GM23338 (cell line): ENCODE measurements around the gene DEDD2.

Experiments used
- EZH2 ChIP-seq: fragments of 200-600 bp; sonication (generic); IDR thresholded peaks from one replicate; pipeline ENCODE4 v1.8.0; 2017; ENCODE audit warnings: antibody characterized with exemption, mild to moderate bottlenecking, low read depth; ENCODE audit not compliant: unreplicated experiment
- TF ChIP-seq, protein P1 (sequence below), 2 experiments: fragments of 200-600 bp in 1 of 2; sonication (generic) in 1 of 2; conservative IDR thresholded peaks; 2 replicates each; pipeline versions ENCODE4 v1.5.1 to v1.6.1; 2016 to 2017; ENCODE audit warnings: antibody characterized with exemption in 2 of 2, low read depth in 2 of 2, mild to moderate bottlenecking in 2 of 2, moderate library complexity in 1 of 2

DNA sequence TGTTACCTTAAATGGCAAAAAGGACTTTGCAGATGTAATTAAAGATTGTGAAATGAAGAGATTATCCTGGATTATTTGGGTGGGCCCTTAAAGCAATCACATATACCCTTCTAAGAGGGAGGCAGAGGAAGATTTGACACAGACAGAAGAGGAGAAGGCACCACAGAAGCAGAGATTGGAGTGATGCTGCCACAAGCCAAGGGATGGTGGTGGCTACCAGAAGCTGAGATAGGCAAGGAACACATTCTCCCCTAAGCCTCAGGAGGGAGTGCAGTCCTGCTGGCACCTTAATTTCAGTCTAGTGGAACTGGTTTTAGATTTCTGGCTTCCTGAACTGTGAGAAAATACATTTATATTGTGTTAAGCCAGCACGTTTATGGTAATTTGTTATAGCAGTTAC lies 24.2 kb downstream of the DEDD2 start:
- TF ChIP-seq, protein P1, sequence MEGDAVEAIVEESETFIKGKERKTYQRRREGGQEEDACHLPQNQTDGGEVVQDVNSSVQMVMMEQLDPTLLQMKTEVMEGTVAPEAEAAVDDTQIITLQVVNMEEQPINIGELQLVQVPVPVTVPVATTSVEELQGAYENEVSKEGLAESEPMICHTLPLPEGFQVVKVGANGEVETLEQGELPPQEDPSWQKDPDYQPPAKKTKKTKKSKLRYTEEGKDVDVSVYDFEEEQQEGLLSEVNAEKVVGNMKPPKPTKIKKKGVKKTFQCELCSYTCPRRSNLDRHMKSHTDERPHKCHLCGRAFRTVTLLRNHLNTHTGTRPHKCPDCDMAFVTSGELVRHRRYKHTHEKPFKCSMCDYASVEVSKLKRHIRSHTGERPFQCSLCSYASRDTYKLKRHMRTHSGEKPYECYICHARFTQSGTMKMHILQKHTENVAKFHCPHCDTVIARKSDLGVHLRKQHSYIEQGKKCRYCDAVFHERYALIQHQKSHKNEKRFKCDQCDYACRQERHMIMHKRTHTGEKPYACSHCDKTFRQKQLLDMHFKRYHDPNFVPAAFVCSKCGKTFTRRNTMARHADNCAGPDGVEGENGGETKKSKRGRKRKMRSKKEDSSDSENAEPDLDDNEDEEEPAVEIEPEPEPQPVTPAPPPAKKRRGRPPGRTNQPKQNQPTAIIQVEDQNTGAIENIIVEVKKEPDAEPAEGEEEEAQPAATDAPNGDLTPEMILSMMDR (conservative IDR thresholded peaks at IDR 0.05; ENCODE audit: low read depth in 2 of 2) = no peak
- TF ChIP-seq EZH2 = no peak
